ENCODE results near the gene SOX18.

SOX18 gene

GRCh38 chr20:64038565-64039292 lies 10.7 kb downstream of the SOX18 start:
- peak; percentile 51 for DNase-seq (ENCODE audit: low spot score)

- no peak for DNase-seq (ENCODE audit: low spot score)
Observed at GRCh38 chr20:64038224-64038564, 11.2 kb downstream of the SOX18 start.

GRCh38 chr20:64037498-64038213 lies 11.8 kb downstream of the SOX18 start:
- peak; percentile 69 for DNase-seq (ENCODE audit: low spot score)

GRCh38 chr20:64037199-64037497 lies 12.3 kb downstream of the SOX18 start:
- no peak for DNase-seq (ENCODE audit: low spot score)

- DNase-seq (ENCODE audit: low spot score): no peak
Observed at GRCh38 chr20:64036346-64037198, 12.9 kb downstream of the SOX18 start.

GRCh38 chr20:64035933-64036345 lies 13.5 kb downstream of the SOX18 start, which contains the start of gene C20orf204:
C20orf204 (plus strand) TSS chr20:64036182; CDS start chr20:64036324, 142 bp downstream.
- DNase-seq (ENCODE audit: low spot score): no peak

GRCh38 chr20:64035066-64035932 lies 14.1 kb downstream of the SOX18 start:
- DNase-seq (ENCODE audit: low spot score): no peak

GRCh38 chr20:64033981-64034493 lies 15.4 kb downstream of the SOX18 start:
- DNase-seq (ENCODE audit: low spot score): no peak

GRCh38 chr20:64032706-64033624 lies 16.5 kb downstream of the SOX18 start:
- no peak for DNase-seq (ENCODE audit: low spot score)

- no peak for DNase-seq (ENCODE audit: low spot score)
Observed at GRCh38 chr20:64031822-64032314, 17.6 kb downstream of the SOX18 start.

GRCh38 chr20:64030371-64031134 lies 18.9 kb downstream of the SOX18 start:
- no peak for DNase-seq (ENCODE audit: low spot score)

GRCh38 chr20:64029293-64030117 lies 19.9 kb downstream of the SOX18 start:
- no peak for DNase-seq (ENCODE audit: low spot score)

GRCh38 chr20:64027981-64028685 lies 21.3 kb downstream of the SOX18 start:
- no peak for DNase-seq (ENCODE audit: low spot score)

- DNase-seq (ENCODE audit: low spot score): no peak
Observed at GRCh38 chr20:64025826-64026412, 23.5 kb downstream of the SOX18 start.

GRCh38 chr20:64025101-64025825 lies 24.2 kb downstream of the SOX18 start:
- no peak for DNase-seq (ENCODE audit: low spot score)

GRCh38 chr20:64024141-64024990 lies 25.1 kb downstream of the SOX18 start:
- no peak for DNase-seq (ENCODE audit: low spot score)
